Breast epithelium (tissue), 3 donors: Measurements from ENCODE around the gene CCL19.

Source experiments
- POLR2A ChIP-seq: fragments of 450-650 bp; IDR thresholded peaks from one replicate; pipeline ENCODE4 v1.6.1; 2016; ENCODE audit warnings: antibody characterized with exemption, mild to moderate bottlenecking, moderate library complexity
- TF ChIP-seq, protein P1 (sequence below), 3 donors: fragments of 450-650 bp; IDR thresholded peaks; one replicate each; pipeline ENCODE4 v1.5.1; 2016 to 2017; ENCODE audit warnings: antibody characterized with exemption in 3 of 3, mild to moderate bottlenecking in 3 of 3, moderate library complexity in 3 of 3

DNA sequence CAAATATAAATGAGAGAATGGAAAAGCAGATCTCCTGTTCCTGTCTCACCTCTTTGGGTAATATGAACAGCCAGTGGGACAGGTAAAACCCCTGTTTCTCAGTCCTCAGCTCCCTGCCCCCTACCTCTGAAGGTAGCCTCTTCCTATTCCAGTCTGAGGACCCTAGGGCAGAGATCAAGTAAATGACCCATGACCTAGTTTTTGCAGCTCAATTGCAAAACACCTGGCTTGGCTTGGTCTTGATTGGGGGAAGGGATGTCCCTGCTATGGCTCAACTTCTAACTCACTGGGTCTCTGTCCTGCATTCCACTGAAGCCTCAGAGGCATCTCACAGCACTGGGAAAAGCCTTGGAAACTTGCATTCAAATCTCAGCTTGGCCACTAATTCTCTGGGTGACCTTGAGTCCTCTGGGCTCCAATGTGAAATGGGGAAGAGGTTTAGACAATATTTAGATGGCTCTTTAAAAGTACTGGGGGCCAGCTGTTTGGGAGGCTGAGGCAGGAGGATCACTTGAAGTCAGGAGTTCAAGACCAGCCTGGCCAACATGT lies 46.2 kb downstream of the CCL19 start:
- TF ChIP-seq, protein P1, sequence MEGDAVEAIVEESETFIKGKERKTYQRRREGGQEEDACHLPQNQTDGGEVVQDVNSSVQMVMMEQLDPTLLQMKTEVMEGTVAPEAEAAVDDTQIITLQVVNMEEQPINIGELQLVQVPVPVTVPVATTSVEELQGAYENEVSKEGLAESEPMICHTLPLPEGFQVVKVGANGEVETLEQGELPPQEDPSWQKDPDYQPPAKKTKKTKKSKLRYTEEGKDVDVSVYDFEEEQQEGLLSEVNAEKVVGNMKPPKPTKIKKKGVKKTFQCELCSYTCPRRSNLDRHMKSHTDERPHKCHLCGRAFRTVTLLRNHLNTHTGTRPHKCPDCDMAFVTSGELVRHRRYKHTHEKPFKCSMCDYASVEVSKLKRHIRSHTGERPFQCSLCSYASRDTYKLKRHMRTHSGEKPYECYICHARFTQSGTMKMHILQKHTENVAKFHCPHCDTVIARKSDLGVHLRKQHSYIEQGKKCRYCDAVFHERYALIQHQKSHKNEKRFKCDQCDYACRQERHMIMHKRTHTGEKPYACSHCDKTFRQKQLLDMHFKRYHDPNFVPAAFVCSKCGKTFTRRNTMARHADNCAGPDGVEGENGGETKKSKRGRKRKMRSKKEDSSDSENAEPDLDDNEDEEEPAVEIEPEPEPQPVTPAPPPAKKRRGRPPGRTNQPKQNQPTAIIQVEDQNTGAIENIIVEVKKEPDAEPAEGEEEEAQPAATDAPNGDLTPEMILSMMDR (IDR thresholded peaks at IDR 0.05): no peak
- no peak for TF ChIP-seq POLR2A
